Measurements from ENCODE around the gene TAS2R39. TPM values are rescaled to one million over a fixed set of nuclear protein-coding genes. Genes with fewer than 3 reads are reported as not detected.

TAS2R39 gene
- total and polyA plus RNA-seq, 2 of the 4 experiments (the other 2 are of a cell fraction): not detected

GRCh38 chr7:143222782-143223181, 39.6 kb downstream of the TAS2R39 start:
- ATAC-seq (ENCODE audit: low read depth) (no peak), DNase-seq (no peak)
- H2AFZ ChIP-seq (replicated peaks; ENCODE audit: low read length, poor library complexity): no peak overlapping the region
- no peak overlapping the region for H2BK120ac ChIP-seq (ENCODE audit: low read depth, low read length)
- POLR2A ChIA-PET (ENCODE audit: unreplicated experiment): no interaction called here
- no peaks in the 10 kb centered on the region for H4K20me1 ChIP-seq (ENCODE audit: insufficient read depth, low read length)
- TF ChIP-seq MAZ (IDR thresholded peaks at IDR 0.05; ENCODE audit: borderline replicate concordance, low read depth, low read length) (no peak), POLR2A (IDR thresholded peaks at IDR 0.05; ENCODE audit: low read depth, low read length) (no peak), MXI1 (IDR thresholded peaks at IDR 0.05; ENCODE audit: borderline replicate concordance, low read depth, low read length) (no peak), RCOR1 (IDR thresholded peaks at IDR 0.05; ENCODE audit: insufficient replicate concordance, low read length) (no peak), BHLHE40 (IDR thresholded peaks at IDR 0.05; ENCODE audit: low read depth, low read length) (no peak), ELK1 (IDR thresholded peaks at IDR 0.05; ENCODE audit: borderline replicate concordance, low read depth, low read length) (no peak), SMC3 (IDR thresholded peaks at IDR 0.05; ENCODE audit: low read depth, low read length) (no peak), NFE2L2 (IDR thresholded peaks at IDR 0.05; ENCODE audit: low read depth, low read length) (no peak), CHD1 (IDR thresholded peaks at IDR 0.05; ENCODE audit: low read depth, low read length) (no peak), USF2 (IDR thresholded peaks at IDR 0.05; ENCODE audit: low read depth, low read length) (no peak), RFX5 (IDR thresholded peaks at IDR 0.05; ENCODE audit: low read depth, low read length) (no peak), MAFK (IDR thresholded peaks at IDR 0.05; ENCODE audit: low read depth, low read length) (no peak), CTCF (conservative IDR thresholded peaks at IDR 0.05; ENCODE audit: low read depth, low read length) (no peak), FOS (IDR thresholded peaks at IDR 0.05; ENCODE audit: low read depth, low read length) (no peak), RAD21 (IDR thresholded peaks at IDR 0.05; ENCODE audit: low read length) (no peak), CEBPB (IDR thresholded peaks at IDR 0.05; ENCODE audit: low read depth, low read length) (no peak)
- no peaks in the 10 kb centered on the region for H3K36me3 ChIP-seq (ENCODE audit: control insufficient read depth, insufficient read depth, low read length)
- H2BK20ac ChIP-seq (ENCODE audit: low read depth, low read length): no peak overlapping the region
- no peaks in the 10 kb centered on the region for H3K9me3 ChIP-seq (ENCODE audit: control insufficient read depth, insufficient read depth, low read length)
- no peak overlapping the region for H2AK9ac ChIP-seq (replicated peaks; ENCODE audit: low read depth, low read length, poor library complexity)
- no peak overlapping the region for H3K18ac ChIP-seq (ENCODE audit: low read depth, low read length)
- no peak overlapping the region for H3K27ac ChIP-seq (ENCODE audit: insufficient read depth, low read length)
- H3K4ac ChIP-seq (ENCODE audit: low read depth, low read length): no peak overlapping the region
- no peak overlapping the region for H3K14ac ChIP-seq (replicated peaks; ENCODE audit: low read depth, low read length)
- H3K4me3 ChIP-seq (ENCODE audit: insufficient read depth, low read depth, low read length): no peak overlapping the region
- H3K9me1 ChIP-seq (ENCODE audit: insufficient read depth, low read length): no peaks in the 10 kb centered on the region
- CTCF ChIA-PET: no interaction called here
- H3K4me2 ChIP-seq (ENCODE audit: low read depth, low read length): no peak overlapping the region
- H3K27me3 ChIP-seq (ENCODE audit: control insufficient read depth, insufficient read depth, low read length): peaks cover 28% of the 10 kb centered on the region
- intact Hi-C loops (cut with micrococcal nuclease): no loop called here
- no peak overlapping the region for H2BK5ac ChIP-seq (ENCODE audit: low read depth, low read length, poor library complexity, severe bottlenecking)
- H3K23ac ChIP-seq (ENCODE audit: low read depth, low read length): no peak overlapping the region
- no peak overlapping the region for H4K91ac ChIP-seq (ENCODE audit: insufficient read depth, low read depth, low read length)
- H3K56ac ChIP-seq (ENCODE audit: extremely low read depth, insufficient read depth, low read length): no peak overlapping the region
- dilution Hi-C loops (cut with HindIII; ENCODE audit: low sequenced_read_pairs, unreplicated experiment): no loop called here
- no peak overlapping the region for H2AK5ac ChIP-seq (ENCODE audit: low read depth, low read length)
- H2BK15ac ChIP-seq (ENCODE audit: low read depth, low read length): no peak overlapping the region
- H3K4me1 ChIP-seq (ENCODE audit: control insufficient read depth, insufficient read depth, low read length): peaks cover under 1% of the 10 kb centered on the region; the same call in 1 of the 2 replicates
- BruUV-seq (replicated peaks): no TSS peak
- no peak overlapping the region for H3K9ac ChIP-seq (ENCODE audit: low read depth, low read length)
- WGBS, 2 experiments (ENCODE audit: extremely low coverage in 2 of 2, insufficient read length in 1 of 2): no CpG with 5 or more reads among the region's 7 CpGs
- H4K5ac ChIP-seq (ENCODE audit: low read depth, low read length): no peak overlapping the region
- in situ Hi-C loops (cut with MboI; ENCODE audit: low sequenced_read_pairs): loop anchor here (25.0 kb wide), 1 partner anchor 885 kb away; no protein-coding TSS in a partner anchor
- H3K79me1 ChIP-seq (ENCODE audit: low read depth in 1 of 2, low read length in 2 of 2): no peaks in the 10 kb centered on the region
- no peak overlapping the region for H4K8ac ChIP-seq (ENCODE audit: low read depth in 2 of 2, low read length in 2 of 2)
